H1 (cell line): ENCODE measurements around the gene WDR19.

Source experiments
- EGR1 ChIP-seq: IDR thresholded peaks from 2 replicates; pipeline ENCODE4 v1.6.1; 2011; ENCODE audit warnings: low read depth, low read length, borderline replicate concordance
- POLR2A ChIP-seq, 2 experiments: IDR thresholded peaks; 1 replicate in 1 of 2; 2 replicates in 1 of 2; pipeline ENCODE4 v1.6.1; 2011; ENCODE audit warnings: low read depth in 2 of 2, low read length in 2 of 2, mild to moderate bottlenecking in 2 of 2; ENCODE audit errors: control extremely low read depth in 1 of 2
- POLR2AphosphoS5 ChIP-seq: IDR thresholded peaks from 2 replicates; pipeline ENCODE4 v1.6.1; 2011; ENCODE audit warnings: low read depth, low read length
- TAF1 ChIP-seq: IDR thresholded peaks from 2 replicates; pipeline ENCODE4 v1.6.1; 2011; ENCODE audit warnings: mild to moderate bottlenecking, low read depth, low read length
- TBP ChIP-seq: IDR thresholded peaks from 2 replicates; pipeline ENCODE4 v1.6.1; 2011; ENCODE audit warnings: low read depth, low read length, improper control_type of control experiment
- TF ChIP-seq, protein P1 (sequence below), 3 experiments: IDR thresholded peaks; 1 replicate in 2 of 3; 2 replicates in 1 of 3; pipeline versions ENCODE4 v1.5.1 to v1.6.1; 2011; ENCODE audit warnings: low read length in 3 of 3, mild to moderate bottlenecking in 3 of 3, inconsistent platforms in 2 of 3, low read depth in 1 of 3, moderate library complexity in 1 of 3; ENCODE audit not compliant: insufficient read depth in 1 of 3; ENCODE audit errors: control extremely low read depth in 1 of 3

DNA sequence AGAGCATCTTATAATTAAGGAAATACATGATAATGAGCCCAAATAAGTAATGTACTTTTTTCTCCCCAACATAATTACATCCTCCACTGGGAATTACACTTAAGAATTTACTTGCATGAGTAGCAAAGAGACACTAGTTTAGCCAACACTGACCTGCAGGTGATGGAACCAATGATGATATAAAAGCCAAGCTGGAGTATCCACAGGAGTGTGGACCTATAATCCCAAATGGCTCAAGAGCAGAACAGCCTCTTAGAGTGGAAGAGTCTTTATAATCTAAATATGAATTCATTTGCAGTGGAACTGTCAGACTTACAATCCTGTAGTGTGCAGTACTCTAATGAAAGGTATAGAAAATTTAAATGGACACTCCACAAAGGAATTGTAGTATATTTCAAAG lies 22.2 kb downstream of the WDR19 start:
- TF ChIP-seq POLR2AphosphoS5 (no peak), EGR1 (no peak), POLR2A (IDR thresholded peaks at IDR 0.05; ENCODE audit: control extremely low read depth in 1 of 2, low read depth in 2 of 2, low read length in 2 of 2) (no peak), TBP (no peak), TAF1 (no peak)
- TF ChIP-seq, protein P1, sequence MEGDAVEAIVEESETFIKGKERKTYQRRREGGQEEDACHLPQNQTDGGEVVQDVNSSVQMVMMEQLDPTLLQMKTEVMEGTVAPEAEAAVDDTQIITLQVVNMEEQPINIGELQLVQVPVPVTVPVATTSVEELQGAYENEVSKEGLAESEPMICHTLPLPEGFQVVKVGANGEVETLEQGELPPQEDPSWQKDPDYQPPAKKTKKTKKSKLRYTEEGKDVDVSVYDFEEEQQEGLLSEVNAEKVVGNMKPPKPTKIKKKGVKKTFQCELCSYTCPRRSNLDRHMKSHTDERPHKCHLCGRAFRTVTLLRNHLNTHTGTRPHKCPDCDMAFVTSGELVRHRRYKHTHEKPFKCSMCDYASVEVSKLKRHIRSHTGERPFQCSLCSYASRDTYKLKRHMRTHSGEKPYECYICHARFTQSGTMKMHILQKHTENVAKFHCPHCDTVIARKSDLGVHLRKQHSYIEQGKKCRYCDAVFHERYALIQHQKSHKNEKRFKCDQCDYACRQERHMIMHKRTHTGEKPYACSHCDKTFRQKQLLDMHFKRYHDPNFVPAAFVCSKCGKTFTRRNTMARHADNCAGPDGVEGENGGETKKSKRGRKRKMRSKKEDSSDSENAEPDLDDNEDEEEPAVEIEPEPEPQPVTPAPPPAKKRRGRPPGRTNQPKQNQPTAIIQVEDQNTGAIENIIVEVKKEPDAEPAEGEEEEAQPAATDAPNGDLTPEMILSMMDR (IDR thresholded peaks at IDR 0.05; ENCODE audit: control extremely low read depth in 1 of 3, insufficient read depth in 1 of 3, low read depth in 1 of 3, low read length in 3 of 3): no peak
